SK-N-SH (cell line): ENCODE measurements around the gene UBXN1. TPM values are rescaled to one million over a fixed set of nuclear protein-coding genes. Genes with fewer than 3 reads are reported as not detected.

Experiments used
- CTCF ChIA-PET: fragments of 300-600, 350-600 bp; formaldehyde crosslinking; extraction: SDS; loops from one replicate; lab custom pipeline; 2021; lab: Yijun Ruan, JAX
- POLR2A ChIA-PET: fragments of 350-600 bp; sonication (Branson Sonifier 250); formaldehyde crosslinking; extraction: SDS; loops from one replicate; lab custom pipeline; 2020; ENCODE audit warnings: antibody characterized with exemption, inconsistent platforms; lab: Yijun Ruan, JAX
- DNase-seq: peaks from one replicate; pipeline ENCODE4 v3.0.0; 2012
- H2AFZ ChIP-seq: fragments of 200-600 bp; sonication (generic); 2 replicates; pipeline ENCODE4 v1.8.1; 2016; ENCODE audit warnings: antibody characterized with exemption, mild to moderate bottlenecking, low read depth
- H3F3A ChIP-seq: fragments of 200-600 bp; sonication (generic); replicated peaks from 2 replicates; pipeline ENCODE3; 2016; ENCODE audit warnings: antibody characterized with exemption, mild to moderate bottlenecking; ENCODE audit not compliant: insufficient read depth
- H3K27ac ChIP-seq, 2 experiments: fragments of 200-500 bp in 1 of 2; fragments of 200-600 bp in 1 of 2; sonication (Bioruptor generic) in 1 of 2; sonication (generic), shearing (Covaris generic) in 1 of 2; 2 replicates each; pipeline versions ENCODE4 v1.5.1 to v1.6.1; 2014 to 2016; ENCODE audit warnings: low read depth in 2 of 2, inconsistent platforms in 1 of 2, low read length in 1 of 2, mild to moderate bottlenecking in 1 of 2, mixed read lengths in 1 of 2
- H3K27me3 ChIP-seq: fragments of 200-600 bp; sonication (generic), shearing (Covaris generic); 2 replicates; pipeline ENCODE4 v1.6.1; 2016; ENCODE audit warnings: mixed run types; ENCODE audit not compliant: insufficient read depth
- H3K36me3 ChIP-seq, 2 experiments: fragments of 200-500 bp in 1 of 2; fragments of 200-600 bp in 1 of 2; sonication (Bioruptor generic) in 1 of 2; sonication (generic) in 1 of 2; replicated peaks in 1 of 2; 2 replicates each; pipeline versions ENCODE3 to v1.5.1; 2014 to 2016; ENCODE audit warnings: low read length in 1 of 2, mild to moderate bottlenecking in 1 of 2; ENCODE audit not compliant: insufficient read depth in 2 of 2, control insufficient read depth in 1 of 2
- H3K4me1 ChIP-seq, 2 experiments: fragments of 200-500 bp in 1 of 2; fragments of 200-600 bp in 1 of 2; sonication (Bioruptor generic) in 1 of 2; sonication (generic), shearing (Covaris generic) in 1 of 2; 2 replicates each; pipeline versions ENCODE4 v1.5.1 to v1.6.1; 2014 to 2016; ENCODE audit warnings: low read depth in 1 of 2, low read length in 1 of 2, mixed run types in 1 of 2; ENCODE audit not compliant: insufficient read depth in 2 of 2, control insufficient read depth in 1 of 2
- H3K4me2 ChIP-seq: fragments of 200-600 bp; sonication (generic), shearing (Covaris generic); 2 replicates; pipeline ENCODE4 v1.6.1; 2017; ENCODE audit warnings: mixed run types
- H3K4me3 ChIP-seq, 2 experiments: fragments of 200-500 bp in 1 of 2; fragments of 200-600 bp in 1 of 2; sonication (Bioruptor generic) in 1 of 2; sonication (generic), shearing (Covaris generic) in 1 of 2; 2 replicates each; pipeline versions ENCODE4 v1.5.1 to v1.8.1; 2014 to 2016; ENCODE audit warnings: low read depth in 2 of 2, inconsistent platforms in 1 of 2, low read length in 1 of 2, mild to moderate bottlenecking in 1 of 2, mixed read lengths in 1 of 2, moderate library complexity in 1 of 2
- H3K79me2 ChIP-seq: fragments of 200-600 bp; sonication (generic); 2 replicates; pipeline ENCODE4 v1.8.1; 2017; ENCODE audit warnings: mild to moderate bottlenecking; ENCODE audit not compliant: insufficient read depth
- H3K9ac ChIP-seq: fragments of 200-600 bp; sonication (generic); 2 replicates; pipeline ENCODE4 v1.6.1; 2017; ENCODE audit warnings: mixed run types
- H3K9me2 ChIP-seq: fragments of 200-600 bp; sonication (generic); 2 replicates; pipeline ENCODE4 v1.6.1; 2017; ENCODE audit warnings: mixed run types
- H3K9me3 ChIP-seq: fragments of 200-600 bp; sonication (generic); 2 replicates; pipeline ENCODE4 v1.6.1; 2017; ENCODE audit warnings: mixed run types, mild to moderate bottlenecking, moderate library complexity
- H4K20me1 ChIP-seq: fragments of 200-600 bp; sonication (generic); 2 replicates; pipeline ENCODE4 v1.6.1; 2017; ENCODE audit warnings: mild to moderate bottlenecking, mixed run types; ENCODE audit not compliant: insufficient read depth
- CHD2 ChIP-seq: fragments of 150-350 bp; IDR thresholded peaks from 2 replicates; pipeline ENCODE4 v1.6.1; 2018; ENCODE audit warnings: low read length; ENCODE audit not compliant: partially characterized antibody
- ELF1 ChIP-seq: IDR thresholded peaks from 2 replicates; pipeline ENCODE4 v1.4.0; 2012
- EP300 ChIP-seq, 2 experiments: IDR thresholded peaks; 2 replicates each; pipeline versions ENCODE4 v1.4.0 to v1.6.1; 2012; ENCODE audit warnings: borderline replicate concordance in 1 of 2, low read depth in 1 of 2, low read length in 1 of 2
- FOXM1 ChIP-seq: IDR thresholded peaks from 2 replicates; pipeline ENCODE4 v1.4.0; 2012; ENCODE audit warnings: low read depth, mild to moderate bottlenecking
- GATA2 ChIP-seq: sonication (generic); formaldehyde crosslinking; IDR thresholded peaks from 2 replicates; pipeline ENCODE4 v1.5.0; 2020; ENCODE audit warnings: mild to moderate bottlenecking, missing genetic modification reagents
- IRF3 ChIP-seq: fragments of 150-350 bp; IDR thresholded peaks from 2 replicates; pipeline ENCODE4 v1.6.1; 2016; ENCODE audit warnings: mild to moderate bottlenecking, low read depth, low read length
- JUND ChIP-seq: IDR thresholded peaks from 2 replicates; pipeline ENCODE4 v1.4.0; 2012
- MAX ChIP-seq: IDR thresholded peaks from 2 replicates; pipeline ENCODE4 v1.4.0; 2012; ENCODE audit warnings: low read depth
- MXI1 ChIP-seq: IDR thresholded peaks from 2 replicates; pipeline ENCODE4 v1.6.1; 2012; ENCODE audit warnings: mild to moderate bottlenecking, low read depth, low read length, improper control_type of control experiment
- RAD21 ChIP-seq: IDR thresholded peaks from 2 replicates; pipeline ENCODE4 v1.6.1; 2012; ENCODE audit warnings: mild to moderate bottlenecking, low read length
- RCOR1 ChIP-seq: fragments of 150-350 bp; IDR thresholded peaks from 2 replicates; pipeline ENCODE4 v1.6.1; 2017; ENCODE audit warnings: antibody characterized with exemption, low read length
- RFX5 ChIP-seq: IDR thresholded peaks from 2 replicates; pipeline ENCODE4 v1.6.1; 2012; ENCODE audit warnings: mild to moderate bottlenecking, improper control_type of control experiment, low read length
- RXRA ChIP-seq: IDR thresholded peaks from 2 replicates; pipeline ENCODE4 v1.4.0; 2012; ENCODE audit warnings: low read depth, mild to moderate bottlenecking, borderline replicate concordance
- SIN3A ChIP-seq: IDR thresholded peaks from 2 replicates; pipeline ENCODE4 v1.6.1; 2012; ENCODE audit warnings: low read depth, mild to moderate bottlenecking, low read length, moderate library complexity, borderline replicate concordance
- SMC3 ChIP-seq: IDR thresholded peaks from 2 replicates; pipeline ENCODE4 v1.6.1; 2012; ENCODE audit warnings: low read depth, low read length, improper control_type of control experiment
- TAF1 ChIP-seq: IDR thresholded peaks from 2 replicates; pipeline ENCODE4 v1.6.1; 2012; ENCODE audit warnings: low read depth, mild to moderate bottlenecking, low read length, moderate library complexity, borderline replicate concordance
- TEAD4 ChIP-seq: IDR thresholded peaks from 2 replicates; pipeline ENCODE4 v1.4.0; 2012; ENCODE audit warnings: mild to moderate bottlenecking, borderline replicate concordance; ENCODE audit not compliant: insufficient read depth
- WGBS: methylation state at CpG from one replicate; pipeline ENCODE4 v1.1.6; 2017; ENCODE audit warnings: low lambda C conversion rate; 5-methylcytosine and 5-hydroxymethylcytosine counted together
- polyA plus RNA-seq, 3 experiments: library from polyadenylated mRNA; depleted of rRNA; stranded (reverse); fragments of >200 nt; gene quantifications; 2 replicates each; pipeline ENCODE4 v1.2.3, GENCODE V29; 2012
- TF ChIP-seq, protein P1 (sequence below): IDR thresholded peaks from 2 replicates; pipeline ENCODE4 v1.4.0; 2012; ENCODE audit warnings: low read depth, borderline replicate concordance
- TF ChIP-seq, protein P2 (sequence below): IDR thresholded peaks from 2 replicates; pipeline ENCODE4; 2012
- TF ChIP-seq, protein P3 (sequence below): IDR thresholded peaks from 2 replicates; pipeline ENCODE4 v1.4.0; 2012; ENCODE audit warnings: low read depth, borderline replicate concordance

UBXN1 gene
- polyA plus RNA-seq, 1 of the 3 experiments (the other 2 are of a cell fraction), result 256 TPM

DNA sequence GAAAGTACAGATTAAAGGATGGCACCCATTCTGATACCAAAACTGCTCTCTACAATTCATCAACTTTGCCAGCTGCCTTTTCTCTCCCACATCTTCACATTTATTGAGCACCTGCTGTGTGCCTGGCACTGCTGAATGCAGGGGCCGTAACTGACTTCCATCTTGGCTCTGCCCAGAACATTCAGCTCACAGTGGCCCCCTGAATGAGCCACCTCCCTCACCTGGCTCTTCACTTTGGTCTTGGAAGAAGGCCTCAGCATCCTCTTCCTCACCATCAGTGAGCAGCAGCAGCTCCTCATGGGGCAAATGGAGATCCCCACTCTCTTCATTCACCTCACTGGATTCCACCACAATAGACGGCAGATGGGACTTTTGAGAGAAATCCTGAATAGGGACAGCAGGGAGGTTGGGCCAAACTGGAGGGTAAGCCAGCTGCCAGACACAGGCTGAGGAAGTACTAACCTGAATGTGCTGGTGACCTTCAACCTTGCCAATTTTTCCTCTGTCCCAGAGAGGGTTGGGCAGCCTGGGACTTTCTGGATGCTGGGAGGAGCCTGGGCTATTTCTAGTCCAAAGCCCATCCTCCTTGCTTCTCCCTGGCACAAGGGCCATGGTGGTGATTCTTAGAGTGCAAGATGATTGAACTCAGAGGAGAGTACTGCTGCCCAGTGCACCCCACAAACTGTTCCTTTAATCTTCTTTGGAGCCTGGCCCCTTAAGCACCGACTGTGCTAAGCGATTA is 9.3 kb downstream of the UBXN1 start:
- H4K20me1 ChIP-seq, result no peaks in the 10 kb centered on the region
- no peak overlapping the region for H3K4me3 ChIP-seq
- DNase-seq, result no peak
- H3K79me2 ChIP-seq, result peaks cover 76% of the 10 kb centered on the region
- no peaks in the 10 kb centered on the region for H3K9me2 ChIP-seq
- H3K9me3 ChIP-seq, result no peaks in the 10 kb centered on the region
- H2AFZ ChIP-seq, result no peak overlapping the region
- ChIA-PET POLR2A (no interaction called here), CTCF (interaction anchor here (1.5 to 1.9 kb wide), 3 partner anchors 11 to 25 kb away, joined by 3 to 8 read pairs (median 4); no protein-coding TSS in a partner anchor)
- H3K27me3 ChIP-seq, result no peaks in the 10 kb centered on the region
- no peak for TF ChIP-seq IRF3
- TF ChIP-seq MAX, result no peak
- no peak for TF ChIP-seq GATA2 (CRISPR knock-in tag)
- no peak for TF ChIP-seq CHD2
- no peak for TF ChIP-seq JUND
- TF ChIP-seq RCOR1, result no peak
- TF ChIP-seq, protein P1, sequence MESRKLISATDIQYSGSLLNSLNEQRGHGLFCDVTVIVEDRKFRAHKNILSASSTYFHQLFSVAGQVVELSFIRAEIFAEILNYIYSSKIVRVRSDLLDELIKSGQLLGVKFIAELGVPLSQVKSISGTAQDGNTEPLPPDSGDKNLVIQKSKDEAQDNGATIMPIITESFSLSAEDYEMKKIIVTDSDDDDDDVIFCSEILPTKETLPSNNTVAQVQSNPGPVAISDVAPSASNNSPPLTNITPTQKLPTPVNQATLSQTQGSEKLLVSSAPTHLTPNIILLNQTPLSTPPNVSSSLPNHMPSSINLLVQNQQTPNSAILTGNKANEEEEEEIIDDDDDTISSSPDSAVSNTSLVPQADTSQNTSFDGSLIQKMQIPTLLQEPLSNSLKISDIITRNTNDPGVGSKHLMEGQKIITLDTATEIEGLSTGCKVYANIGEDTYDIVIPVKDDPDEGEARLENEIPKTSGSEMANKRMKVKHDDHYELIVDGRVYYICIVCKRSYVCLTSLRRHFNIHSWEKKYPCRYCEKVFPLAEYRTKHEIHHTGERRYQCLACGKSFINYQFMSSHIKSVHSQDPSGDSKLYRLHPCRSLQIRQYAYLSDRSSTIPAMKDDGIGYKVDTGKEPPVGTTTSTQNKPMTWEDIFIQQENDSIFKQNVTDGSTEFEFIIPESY, result no peak
- no peak for TF ChIP-seq TEAD4
- no peak for TF ChIP-seq SIN3A
- TF ChIP-seq RAD21, result no peak
- no peak for TF ChIP-seq MXI1
- TF ChIP-seq, all 33 proteins: peak for 0
- Histone ChIP-seq H3K27ac (peak overlapping the region; percentile 28 to 80; a peak in 2 of 4 replicates), H3K4me2 (no peak overlapping the region), H3K4me1 (peaks cover 25 to 29% of the 10 kb centered on the region in 2 experiments; a peak in 3 of 4 replicates), H3K9ac (no peak overlapping the region), H3K36me3 (peaks cover 12 to 20% of the 10 kb centered on the region in 2 experiments), H3F3A (peaks cover 43% of the 10 kb centered on the region)
- 76% methylated on average over 4 of the region's 4 CpGs for WGBS

DNA sequence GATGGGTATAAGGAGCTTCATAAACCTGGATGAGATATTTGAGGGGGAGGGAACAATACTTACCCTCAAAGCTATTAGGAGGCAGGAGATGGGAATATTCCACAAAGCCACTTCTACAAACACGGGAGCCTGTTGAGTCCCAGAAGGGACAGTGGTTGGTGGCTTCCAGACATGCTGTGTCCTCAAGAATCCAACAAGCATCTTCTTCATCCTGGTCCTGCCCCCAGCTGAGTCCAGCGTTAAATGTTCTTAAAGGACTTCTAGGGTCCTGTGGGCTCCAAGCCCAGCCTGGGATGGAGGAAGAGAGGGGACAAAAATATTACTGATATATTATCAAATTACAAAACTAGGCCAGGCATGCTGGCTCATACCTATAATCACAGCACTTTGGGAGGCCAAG is 11.4 kb downstream of the UBXN1 start:
- POLR2A ChIA-PET, result interaction anchor here (0.6 to 3.4 kb wide), 5 partner anchors 19 to 174 kb away, joined by 3 to 17 read pairs (median 3); partner anchors contain the start of genes EEF1G, HNRNPUL2 and TTC9C
- Histone ChIP-seq H3K79me2 (peaks cover 74% of the 10 kb centered on the region), H3K4me2 (peak overlapping the region; percentile 96)
- TF ChIP-seq FOXM1 (no peak), RXRA (no peak), EP300 (IDR thresholded peaks at IDR 0.05; ENCODE audit: borderline replicate concordance in 1 of 2, low read depth in 1 of 2, low read length in 1 of 2) (no peak), TAF1 (no peak), JUND (no peak), TEAD4 (no peak), ELF1 (no peak), RFX5 (no peak), SMC3 (no peak)
- TF ChIP-seq, protein P2, sequence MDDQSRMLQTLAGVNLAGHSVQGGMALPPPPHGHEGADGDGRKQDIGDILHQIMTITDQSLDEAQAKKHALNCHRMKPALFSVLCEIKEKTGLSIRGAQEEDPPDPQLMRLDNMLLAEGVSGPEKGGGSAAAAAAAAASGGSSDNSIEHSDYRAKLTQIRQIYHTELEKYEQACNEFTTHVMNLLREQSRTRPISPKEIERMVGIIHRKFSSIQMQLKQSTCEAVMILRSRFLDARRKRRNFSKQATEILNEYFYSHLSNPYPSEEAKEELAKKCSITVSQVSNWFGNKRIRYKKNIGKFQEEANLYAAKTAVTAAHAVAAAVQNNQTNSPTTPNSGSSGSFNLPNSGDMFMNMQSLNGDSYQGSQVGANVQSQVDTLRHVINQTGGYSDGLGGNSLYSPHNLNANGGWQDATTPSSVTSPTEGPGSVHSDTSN, result no peak
- TF ChIP-seq, protein P3, sequence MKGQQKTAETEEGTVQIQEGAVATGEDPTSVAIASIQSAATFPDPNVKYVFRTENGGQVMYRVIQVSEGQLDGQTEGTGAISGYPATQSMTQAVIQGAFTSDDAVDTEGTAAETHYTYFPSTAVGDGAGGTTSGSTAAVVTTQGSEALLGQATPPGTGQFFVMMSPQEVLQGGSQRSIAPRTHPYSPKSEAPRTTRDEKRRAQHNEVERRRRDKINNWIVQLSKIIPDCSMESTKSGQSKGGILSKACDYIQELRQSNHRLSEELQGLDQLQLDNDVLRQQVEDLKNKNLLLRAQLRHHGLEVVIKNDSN, result no peak

More for the DNA sequence above, 11.4 kb downstream of the UBXN1 start:
- no peak overlapping the region for H3K9ac ChIP-seq
- peaks cover 38% of the 10 kb centered on the region for H3F3A ChIP-seq
- no peaks in the 10 kb centered on the region for H3K27me3 ChIP-seq
- peak overlapping the region in 1 of 2 experiments; percentile 92; a peak in 2 of 4 replicates for H3K27ac ChIP-seq
- no peaks in the 10 kb centered on the region for H3K9me2 ChIP-seq
- no peaks in the 10 kb centered on the region for H4K20me1 ChIP-seq
- no peak overlapping the region for H2AFZ ChIP-seq
- WGBS, result 89% methylated on average over 2 of the region's 2 CpGs
- H3K4me3 ChIP-seq, result no peak overlapping the region
- H3K9me3 ChIP-seq, result no peaks in the 10 kb centered on the region
- peaks cover 20 to 24% of the 10 kb centered on the region in 2 experiments for H3K36me3 ChIP-seq
- CTCF ChIA-PET, result interaction anchor here (0.8 to 1.8 kb wide), 5 partner anchors 13 to 119 kb away, joined by 3 to 6 read pairs (median 4); partner anchors contain the start of genes BSCL2, GNG3 and INTS5
- DNase-seq, result no peak
- peaks cover 16 to 22% of the 10 kb centered on the region in 2 experiments; a peak in 3 of 4 replicates for H3K4me1 ChIP-seq
